ENCODE results near the gene PER3.

Gene PER3

DNA sequence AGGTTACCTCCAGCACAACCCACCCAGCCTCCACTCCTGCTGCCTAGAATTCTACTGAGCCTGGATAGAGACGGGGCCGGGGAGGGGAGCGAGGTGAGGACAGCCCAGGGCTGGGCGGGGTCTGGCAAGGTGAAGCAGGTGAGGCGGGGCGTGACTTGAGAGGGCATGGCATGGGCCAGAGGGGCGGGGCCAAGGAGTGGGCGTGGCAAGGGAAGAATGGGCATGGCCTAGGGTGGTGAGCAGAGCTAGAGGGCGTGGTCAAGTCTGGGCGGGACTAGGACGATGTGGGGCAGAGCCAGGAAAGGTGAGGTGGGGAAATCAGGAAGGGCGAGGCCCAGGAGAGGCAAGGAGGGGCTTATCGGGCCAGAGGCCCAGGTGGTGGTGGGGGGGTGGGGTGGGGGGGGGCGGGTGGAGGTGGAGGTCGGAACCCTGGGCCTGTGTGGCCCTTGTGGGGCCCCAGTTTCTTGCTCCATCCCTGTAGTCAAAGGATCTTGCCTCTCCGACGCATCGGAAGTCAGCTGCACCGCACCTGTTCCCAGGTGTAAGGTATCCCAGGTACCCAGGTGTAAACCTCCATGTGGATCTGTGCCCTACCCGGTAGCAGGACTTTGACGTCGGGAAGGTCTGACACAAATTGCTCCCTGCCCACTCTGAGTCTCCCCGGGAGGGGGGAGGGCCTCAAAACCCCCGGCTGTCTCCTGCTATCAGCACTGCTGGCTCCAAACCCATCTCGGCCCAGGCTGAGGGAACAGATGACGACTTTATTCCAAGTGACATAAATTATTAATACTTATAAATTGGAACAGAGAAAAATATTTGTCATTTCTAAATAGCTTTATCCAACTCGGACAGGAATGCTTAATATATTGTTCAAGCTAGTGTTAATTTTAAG lies 101.7 kb downstream of the PER3 start:
- TF ChIP-seq, protein P1, sequence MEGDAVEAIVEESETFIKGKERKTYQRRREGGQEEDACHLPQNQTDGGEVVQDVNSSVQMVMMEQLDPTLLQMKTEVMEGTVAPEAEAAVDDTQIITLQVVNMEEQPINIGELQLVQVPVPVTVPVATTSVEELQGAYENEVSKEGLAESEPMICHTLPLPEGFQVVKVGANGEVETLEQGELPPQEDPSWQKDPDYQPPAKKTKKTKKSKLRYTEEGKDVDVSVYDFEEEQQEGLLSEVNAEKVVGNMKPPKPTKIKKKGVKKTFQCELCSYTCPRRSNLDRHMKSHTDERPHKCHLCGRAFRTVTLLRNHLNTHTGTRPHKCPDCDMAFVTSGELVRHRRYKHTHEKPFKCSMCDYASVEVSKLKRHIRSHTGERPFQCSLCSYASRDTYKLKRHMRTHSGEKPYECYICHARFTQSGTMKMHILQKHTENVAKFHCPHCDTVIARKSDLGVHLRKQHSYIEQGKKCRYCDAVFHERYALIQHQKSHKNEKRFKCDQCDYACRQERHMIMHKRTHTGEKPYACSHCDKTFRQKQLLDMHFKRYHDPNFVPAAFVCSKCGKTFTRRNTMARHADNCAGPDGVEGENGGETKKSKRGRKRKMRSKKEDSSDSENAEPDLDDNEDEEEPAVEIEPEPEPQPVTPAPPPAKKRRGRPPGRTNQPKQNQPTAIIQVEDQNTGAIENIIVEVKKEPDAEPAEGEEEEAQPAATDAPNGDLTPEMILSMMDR (IDR thresholded peaks at IDR 0.05; ENCODE audit: extremely low read depth, missing control alignments) = no peak
- DNase-seq (ENCODE audit: low spot score) = no peak

DNA sequence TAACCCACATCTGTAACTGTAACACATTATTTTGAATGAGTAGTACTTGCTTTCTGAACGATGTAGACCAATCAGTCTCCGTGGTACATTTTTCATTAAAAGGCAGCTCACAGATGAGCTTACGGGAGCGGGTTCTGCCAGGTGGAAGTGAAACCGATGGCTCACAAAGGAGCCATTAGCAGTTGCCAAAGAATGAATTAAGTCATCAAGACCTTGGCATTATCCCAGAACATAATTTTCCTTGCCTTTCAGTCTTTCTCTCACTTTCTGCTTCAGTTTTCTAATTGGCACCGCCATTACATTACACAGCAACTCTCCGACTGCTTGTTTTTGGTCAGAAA lies 102.3 kb downstream of the PER3 start:
- no peak for DNase-seq (ENCODE audit: low spot score)
- TF ChIP-seq, protein P1 (IDR thresholded peaks at IDR 0.05; ENCODE audit: extremely low read depth, missing control alignments) = no peak

DNA sequence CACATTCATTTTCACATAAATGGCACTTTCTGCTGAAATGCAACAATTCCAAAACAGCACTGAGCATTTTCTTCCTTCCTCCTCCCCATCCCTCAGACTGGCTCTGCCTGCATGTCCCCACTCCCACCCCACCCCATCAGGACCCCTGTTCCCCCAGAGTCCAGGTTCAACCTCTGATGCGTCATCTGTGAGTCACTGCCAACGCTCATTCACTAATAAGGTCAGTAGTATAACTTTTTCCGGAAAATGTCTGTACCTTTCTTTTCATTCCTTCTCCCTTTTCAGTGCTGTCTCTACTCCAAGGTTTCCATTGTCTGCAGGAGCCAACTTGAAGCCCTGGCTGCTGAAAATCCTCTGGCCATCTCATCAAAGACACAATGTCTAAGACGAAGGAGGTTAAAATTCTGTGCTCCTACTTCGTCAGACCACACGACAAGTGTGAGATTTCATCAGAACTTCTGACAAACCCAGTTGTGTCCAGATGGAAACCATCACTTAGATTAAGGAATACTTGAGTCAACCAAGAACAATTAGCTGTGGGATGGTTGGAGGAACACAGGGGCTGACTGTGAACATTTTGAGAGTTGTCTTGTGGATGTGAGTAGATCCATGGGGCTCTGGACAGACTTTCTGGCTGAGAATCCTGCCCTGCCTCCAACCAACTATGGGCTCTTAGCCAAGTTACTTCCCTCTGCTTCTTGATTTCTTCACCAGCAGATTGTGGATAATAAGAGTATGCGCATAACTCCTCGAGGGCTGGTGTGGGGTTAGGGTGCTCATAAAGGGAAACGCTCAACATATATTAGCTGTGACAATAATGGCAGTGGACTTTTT lies 104.4 kb downstream of the PER3 start:
- DNase-seq (ENCODE audit: low spot score) = no peak
- TF ChIP-seq, protein P1 (IDR thresholded peaks at IDR 0.05; ENCODE audit: extremely low read depth, missing control alignments) = no peak

GRCh38 chr1:7890853-7891252 lies 106.8 kb downstream of the PER3 start:
- DNase-seq (ENCODE audit: low spot score) = no peak

GRCh38 chr1:7891804-7892203 lies 107.7 kb downstream of the PER3 start:
- TF ChIP-seq, protein P1 (IDR thresholded peaks at IDR 0.05; ENCODE audit: extremely low read depth, missing control alignments) = no peak
- DNase-seq (ENCODE audit: low spot score) = no peak

More at GRCh38 chr1:7890853-7891252, 106.8 kb downstream of the PER3 start:
- TF ChIP-seq, protein P1 (IDR thresholded peaks at IDR 0.05; ENCODE audit: extremely low read depth, missing control alignments) = no peak

GRCh38 chr1:7893529-7894180 lies 109.6 kb downstream of the PER3 start:
- TF ChIP-seq, protein P1 (IDR thresholded peaks at IDR 0.05; ENCODE audit: extremely low read depth, missing control alignments) = no peak

More at GRCh38 chr1:7893529-7894180, 109.6 kb downstream of the PER3 start:
- DNase-seq (ENCODE audit: low spot score) = no peak

All from GM20000 (cell line).